Stimulated activated CD4-positive, alpha-beta T cell treated with anti-CD3 and anti-CD28 coated beads, Interleukin-2, amount 100 ng/mL, for 48 hours (primary cell): Measurements from ENCODE around the gene RAB3C.

ENCODE experiments used
- DNase-seq, 2 donors: peaks; one replicate each; pipeline ENCODE4 v3.0.0-alpha.2; 2020

RAB3C gene

GRCh38 chr5:58891086-58891970 lies 308.5 kb downstream of the RAB3C start:
- DNase-seq, result peak; percentile 54 to 62

GRCh38 chr5:58891971-58892343 lies 309.1 kb downstream of the RAB3C start:
- no peak for DNase-seq

GRCh38 chr5:58893551-58893950 lies 310.7 kb downstream of the RAB3C start:
- DNase-seq, result no peak

GRCh38 chr5:58898006-58898405 lies 315.1 kb downstream of the RAB3C start:
- DNase-seq, result no peak

GRCh38 chr5:58898538-58898937 lies 315.7 kb downstream of the RAB3C start:
- DNase-seq, result no peak

- DNase-seq, result no peak
Measured at GRCh38 chr5:58901271-58901670, 318.4 kb downstream of the RAB3C start.

- no peak for DNase-seq
Measured at GRCh38 chr5:58902305-58902704, 319.4 kb downstream of the RAB3C start.

- no peak for DNase-seq
Measured at GRCh38 chr5:58902765-58903164, 319.9 kb downstream of the RAB3C start.

- DNase-seq, result no peak
Measured at GRCh38 chr5:58904737-58905136, 321.9 kb downstream of the RAB3C start.

GRCh38 chr5:58905944-58906343 lies 323.1 kb downstream of the RAB3C start:
- no peak for DNase-seq
